GM10847 (cell line): ENCODE data around the gene RTN4.

Experiments
- POLR2A ChIP-seq: IDR thresholded peaks from 2 replicates; pipeline ENCODE4 v1.6.1; 2011; ENCODE audit not compliant: insufficient read length; ENCODE audit errors: extremely low read depth

Gene RTN4, protein sequence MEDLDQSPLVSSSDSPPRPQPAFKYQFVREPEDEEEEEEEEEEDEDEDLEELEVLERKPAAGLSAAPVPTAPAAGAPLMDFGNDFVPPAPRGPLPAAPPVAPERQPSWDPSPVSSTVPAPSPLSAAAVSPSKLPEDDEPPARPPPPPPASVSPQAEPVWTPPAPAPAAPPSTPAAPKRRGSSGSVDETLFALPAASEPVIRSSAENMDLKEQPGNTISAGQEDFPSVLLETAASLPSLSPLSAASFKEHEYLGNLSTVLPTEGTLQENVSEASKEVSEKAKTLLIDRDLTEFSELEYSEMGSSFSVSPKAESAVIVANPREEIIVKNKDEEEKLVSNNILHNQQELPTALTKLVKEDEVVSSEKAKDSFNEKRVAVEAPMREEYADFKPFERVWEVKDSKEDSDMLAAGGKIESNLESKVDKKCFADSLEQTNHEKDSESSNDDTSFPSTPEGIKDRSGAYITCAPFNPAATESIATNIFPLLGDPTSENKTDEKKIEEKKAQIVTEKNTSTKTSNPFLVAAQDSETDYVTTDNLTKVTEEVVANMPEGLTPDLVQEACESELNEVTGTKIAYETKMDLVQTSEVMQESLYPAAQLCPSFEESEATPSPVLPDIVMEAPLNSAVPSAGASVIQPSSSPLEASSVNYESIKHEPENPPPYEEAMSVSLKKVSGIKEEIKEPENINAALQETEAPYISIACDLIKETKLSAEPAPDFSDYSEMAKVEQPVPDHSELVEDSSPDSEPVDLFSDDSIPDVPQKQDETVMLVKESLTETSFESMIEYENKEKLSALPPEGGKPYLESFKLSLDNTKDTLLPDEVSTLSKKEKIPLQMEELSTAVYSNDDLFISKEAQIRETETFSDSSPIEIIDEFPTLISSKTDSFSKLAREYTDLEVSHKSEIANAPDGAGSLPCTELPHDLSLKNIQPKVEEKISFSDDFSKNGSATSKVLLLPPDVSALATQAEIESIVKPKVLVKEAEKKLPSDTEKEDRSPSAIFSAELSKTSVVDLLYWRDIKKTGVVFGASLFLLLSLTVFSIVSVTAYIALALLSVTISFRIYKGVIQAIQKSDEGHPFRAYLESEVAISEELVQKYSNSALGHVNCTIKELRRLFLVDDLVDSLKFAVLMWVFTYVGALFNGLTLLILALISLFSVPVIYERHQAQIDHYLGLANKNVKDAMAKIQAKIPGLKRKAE

DNA sequence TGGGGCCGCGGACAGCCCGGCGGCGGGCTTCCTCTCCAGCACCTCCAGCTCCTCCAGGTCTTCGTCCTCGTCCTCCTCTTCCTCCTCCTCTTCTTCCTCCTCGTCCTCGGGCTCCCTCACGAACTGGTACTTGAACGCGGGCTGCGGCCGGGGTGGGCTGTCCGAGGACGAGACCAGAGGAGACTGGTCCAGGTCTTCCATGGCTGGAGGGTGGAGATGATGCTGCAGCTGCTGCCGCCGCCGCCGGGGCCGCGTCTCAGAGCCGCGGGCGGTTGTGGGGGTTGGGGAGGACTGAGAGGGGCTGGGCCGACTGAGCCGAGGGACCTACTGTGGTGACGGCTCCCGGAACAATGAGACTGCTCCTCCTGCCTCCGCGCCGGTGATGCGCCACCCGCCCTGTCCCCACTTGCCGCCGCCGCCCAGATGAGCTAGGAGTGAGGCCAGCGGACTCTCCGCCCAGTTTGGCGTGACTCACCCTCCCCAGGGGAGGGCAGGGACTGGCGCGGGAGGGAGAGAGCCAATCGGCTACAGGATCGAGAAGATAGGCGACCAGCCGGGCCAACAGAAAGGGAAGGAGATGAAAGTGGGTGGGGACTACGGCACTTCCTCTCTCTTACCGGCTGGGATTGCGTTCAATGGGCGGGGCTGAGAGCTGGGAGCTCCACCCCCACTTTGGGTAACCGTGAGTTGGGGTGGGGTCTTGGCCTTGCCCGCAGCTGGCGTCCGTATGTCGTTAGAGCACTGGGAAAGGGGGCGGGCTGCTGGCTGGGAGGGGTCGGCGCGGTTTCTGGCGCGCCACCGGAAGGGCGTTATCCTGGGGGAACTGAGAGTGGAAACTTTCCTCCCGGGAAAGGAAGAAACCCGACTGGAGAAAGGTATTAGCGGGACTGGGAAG lies at the start of gene RTN4:
TSS of gene RTN4 (minus strand) at position 352 of the 895 bp plus-strand sequence. CDS start at position 201, 151 bp downstream.
- TF ChIP-seq POLR2A = peak; percentile 93

DNA sequence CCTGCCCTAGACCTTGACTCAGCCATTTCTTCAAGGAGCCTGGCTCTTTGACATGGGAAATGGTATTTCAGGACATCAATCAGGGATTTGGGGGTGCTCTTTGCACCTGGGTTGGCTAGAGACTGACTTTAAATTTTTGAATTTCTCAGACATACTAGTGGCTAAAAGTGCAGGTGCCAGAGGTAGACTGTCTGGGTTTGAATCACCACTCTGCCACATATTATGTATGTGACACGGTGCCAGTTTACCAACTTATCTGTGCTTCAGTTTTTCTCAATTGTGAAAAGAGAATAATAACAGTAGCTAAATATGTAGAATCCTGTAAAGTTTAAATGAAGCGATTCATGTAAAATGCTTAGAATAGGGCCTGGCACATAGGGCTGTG lies 49.2 kb upstream of the RTN4 start:
- TF ChIP-seq POLR2A = no peak

DNA sequence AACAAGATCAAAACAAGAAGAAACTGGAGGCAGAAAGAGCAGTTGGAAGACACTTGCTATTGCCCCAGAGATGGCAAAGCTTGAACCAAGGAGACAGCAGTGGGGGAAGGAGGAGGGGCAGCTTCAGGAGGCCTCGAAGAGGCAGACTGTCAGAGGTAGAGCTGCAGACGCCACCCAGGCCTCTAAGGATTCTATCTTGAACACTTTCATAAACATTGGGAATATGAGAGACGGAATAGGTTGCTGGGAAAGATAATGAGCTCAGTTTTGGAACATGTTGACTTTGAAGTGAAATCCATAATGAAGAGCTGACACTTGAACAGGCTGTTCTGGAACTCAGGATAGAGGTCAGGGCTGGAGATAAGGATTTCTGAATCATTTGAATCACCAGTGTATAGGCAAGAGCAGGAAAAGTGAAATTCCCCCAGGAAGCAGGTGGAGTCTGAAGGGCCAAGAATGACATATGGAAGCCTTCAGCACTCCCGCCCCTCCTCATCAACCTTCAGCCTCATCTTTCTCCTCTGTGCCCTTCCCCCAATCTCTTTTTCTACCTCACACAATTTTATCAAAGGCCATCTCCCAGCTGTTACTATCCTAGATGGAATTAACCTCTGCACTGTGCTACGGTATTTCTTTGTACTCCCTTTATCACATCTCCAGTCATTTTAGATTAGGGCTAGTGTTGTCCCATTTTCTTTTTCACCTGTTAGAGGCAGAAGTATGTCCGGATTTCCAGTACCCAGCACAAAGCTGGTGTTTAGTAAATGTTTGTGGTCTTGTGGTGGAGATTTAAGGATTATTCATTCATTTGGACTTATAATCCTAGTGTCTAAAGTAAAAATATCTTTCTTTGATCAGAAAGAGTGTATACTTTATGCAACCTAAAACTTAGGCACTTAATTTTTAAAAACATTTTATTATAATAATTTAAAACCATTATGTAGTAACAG lies 47.5 kb upstream of the RTN4 start:
- no peak for TF ChIP-seq POLR2A

DNA sequence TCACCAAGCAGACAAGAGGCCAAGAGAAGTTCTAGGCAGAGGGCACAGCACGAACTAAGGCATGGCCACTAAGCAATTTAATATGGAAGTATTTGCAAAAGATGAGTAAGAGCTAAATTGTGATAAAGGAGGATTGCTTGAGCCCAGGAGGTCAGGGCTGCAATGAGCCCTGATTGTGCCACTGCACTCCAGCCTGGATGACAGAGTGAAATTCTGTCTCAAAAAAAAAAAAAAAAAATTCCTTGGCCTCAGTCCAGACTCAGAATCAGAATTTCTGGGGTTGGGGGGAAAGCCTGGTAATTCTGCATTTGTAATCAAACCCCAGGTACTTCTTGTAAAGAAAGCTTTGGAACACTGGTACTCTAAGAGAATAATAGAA lies 46.8 kb upstream of the RTN4 start:
- no peak for TF ChIP-seq POLR2A

DNA sequence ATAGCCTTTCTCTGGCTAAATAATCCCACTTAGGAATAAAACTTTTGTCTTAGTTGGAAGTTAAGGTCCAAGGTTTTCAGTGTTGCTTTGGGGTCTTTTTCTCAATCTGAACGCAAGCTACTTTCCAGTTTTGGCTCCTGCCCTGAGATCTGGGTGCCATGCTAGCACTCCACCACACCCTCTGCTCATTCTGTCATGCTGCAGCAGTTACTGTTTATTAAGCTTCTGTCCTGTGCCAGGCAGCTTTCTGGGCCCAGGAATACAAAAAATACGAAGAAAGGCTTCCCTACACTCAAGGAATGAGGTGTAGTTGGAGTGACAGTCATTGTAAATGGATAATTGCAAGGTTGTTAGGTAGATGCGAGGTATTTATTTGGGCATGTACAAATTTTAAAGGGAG lies 46.3 kb upstream of the RTN4 start:
- TF ChIP-seq POLR2A = no peak

DNA sequence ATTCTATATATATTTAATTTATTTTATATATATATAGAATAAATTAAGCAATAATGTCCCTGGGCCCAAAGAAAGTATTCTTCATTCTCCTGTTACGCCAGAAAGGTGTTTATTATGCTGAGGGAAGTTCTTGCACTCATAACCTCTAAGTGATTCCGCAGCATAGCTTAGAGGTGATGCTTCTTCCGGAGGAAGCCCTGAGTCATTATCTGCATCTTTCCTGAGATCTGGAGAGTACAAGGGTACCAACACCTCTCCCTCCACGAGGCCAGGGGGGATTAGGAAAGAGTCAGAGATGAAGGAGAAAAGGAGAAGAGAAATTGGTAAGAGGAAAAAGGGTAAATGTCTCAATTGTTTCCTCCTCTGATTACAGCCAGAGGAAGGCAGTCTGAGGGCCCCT lies 43.1 kb upstream of the RTN4 start:
- TF ChIP-seq POLR2A = no peak

DNA sequence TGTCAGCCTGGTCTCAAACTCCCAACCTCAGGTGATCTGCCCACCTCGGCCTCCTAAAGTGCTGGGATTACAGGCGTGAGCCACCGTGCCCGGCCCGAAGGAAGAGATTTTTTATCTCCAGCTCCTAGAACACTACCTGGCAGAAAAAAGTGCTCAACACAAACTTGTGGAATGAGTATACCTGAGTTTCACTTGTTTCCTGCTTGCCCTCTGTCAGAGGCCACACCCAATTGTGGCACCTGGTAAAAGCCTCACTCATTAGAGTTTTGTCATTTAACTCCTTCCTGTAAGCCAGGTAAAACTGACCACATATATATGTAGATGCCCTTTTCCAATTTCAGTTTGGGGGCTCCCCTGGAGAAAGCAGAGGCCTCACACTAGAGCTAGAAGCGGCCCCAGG lies 42.2 kb upstream of the RTN4 start:
- TF ChIP-seq POLR2A = no peak

DNA sequence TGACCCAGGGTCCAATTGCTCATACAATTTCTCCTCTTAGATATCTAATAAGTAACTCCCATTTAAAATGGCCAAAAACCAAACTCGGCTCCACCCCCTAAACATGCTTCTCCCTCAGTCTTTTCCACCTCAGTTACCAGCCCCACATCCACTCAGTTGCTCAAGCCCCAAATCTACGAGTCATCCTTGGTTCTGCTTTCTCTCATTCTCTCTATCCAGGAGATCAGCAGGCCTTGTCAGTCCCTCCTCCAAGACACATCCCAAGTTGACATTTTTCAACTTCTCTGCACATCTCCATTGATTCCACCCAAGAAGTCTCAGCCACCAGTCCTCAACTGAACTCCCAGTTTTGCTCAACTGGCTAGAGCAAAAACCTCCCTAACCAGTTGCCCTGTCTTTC lies 40.5 kb upstream of the RTN4 start:
- TF ChIP-seq POLR2A = no peak

DNA sequence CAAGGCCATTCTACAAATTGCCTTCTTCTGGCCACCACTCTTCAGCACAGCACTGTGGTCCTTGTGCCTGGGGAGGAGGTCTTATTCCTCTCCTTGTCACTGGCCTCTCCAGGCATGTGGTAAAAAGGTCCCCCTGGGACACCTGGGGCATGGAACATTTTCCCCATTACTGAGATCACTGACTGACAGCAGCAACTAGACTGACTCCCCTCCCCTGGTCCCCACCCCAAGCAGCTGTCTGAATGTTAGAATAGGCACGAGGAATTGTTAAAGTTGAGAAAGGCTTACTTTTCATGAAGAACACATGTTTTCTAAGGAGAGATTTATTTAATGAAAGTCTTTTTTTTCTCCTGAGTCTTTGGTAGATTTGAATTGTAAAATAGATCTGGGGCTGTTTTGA lies 39.5 kb upstream of the RTN4 start:
- no peak for TF ChIP-seq POLR2A

DNA sequence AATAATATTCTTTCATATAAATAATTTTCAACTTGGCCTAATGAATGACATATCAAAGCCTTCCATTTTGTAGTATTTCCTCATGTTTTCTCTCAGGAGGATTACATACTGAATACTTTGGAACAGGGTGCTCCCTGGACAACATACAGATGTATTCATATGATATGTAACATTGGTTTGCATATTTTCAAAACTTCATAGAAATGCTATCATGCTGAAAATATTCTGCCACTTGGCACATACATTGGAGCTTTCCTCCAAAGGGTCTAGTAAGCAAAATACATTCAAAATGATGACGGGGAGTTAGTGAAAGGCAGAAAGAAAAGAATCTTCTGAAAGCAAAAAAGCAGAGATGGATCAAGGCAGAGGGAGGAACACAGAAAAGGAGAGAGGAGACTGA lies 38.1 kb upstream of the RTN4 start:
- no peak for TF ChIP-seq POLR2A

DNA sequence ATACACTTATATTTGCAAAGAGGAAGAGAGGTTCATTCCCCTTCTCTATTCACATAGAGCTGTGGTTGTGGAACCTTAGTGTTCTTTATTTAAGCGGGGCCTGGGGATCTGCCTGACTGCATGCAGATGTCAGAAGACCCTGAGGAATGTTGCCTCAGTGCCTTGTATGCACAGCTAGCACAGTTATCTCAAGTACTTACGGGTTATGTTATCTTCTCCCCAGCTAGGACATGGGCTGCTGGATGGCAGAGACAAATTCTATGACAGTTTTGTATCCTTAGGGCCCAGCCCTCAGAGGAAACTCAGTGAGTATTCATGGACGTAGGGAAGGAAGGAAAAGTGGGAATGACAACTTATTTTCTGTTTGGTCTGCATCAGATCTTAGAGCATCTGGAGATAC lies 37.7 kb upstream of the RTN4 start:
- no peak for TF ChIP-seq POLR2A

DNA sequence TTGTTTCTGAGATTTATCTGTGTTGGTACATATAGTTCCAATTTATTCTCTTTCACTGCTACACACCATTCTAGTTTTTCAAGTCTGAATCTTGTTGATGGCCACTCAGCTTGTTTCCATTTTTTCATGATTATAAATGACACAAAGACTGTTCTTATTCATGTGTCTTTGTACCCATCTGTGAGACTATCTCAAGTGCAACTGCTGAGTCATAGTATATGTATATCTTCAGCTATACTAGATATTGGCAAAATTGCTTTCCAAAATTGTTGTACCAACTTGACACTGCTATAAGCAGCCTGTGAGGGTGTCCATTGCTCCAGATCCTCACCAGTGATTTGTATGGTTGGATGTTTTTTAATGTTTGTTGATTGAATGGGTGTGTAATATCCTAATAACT lies 37.2 kb upstream of the RTN4 start:
- TF ChIP-seq POLR2A = no peak

DNA sequence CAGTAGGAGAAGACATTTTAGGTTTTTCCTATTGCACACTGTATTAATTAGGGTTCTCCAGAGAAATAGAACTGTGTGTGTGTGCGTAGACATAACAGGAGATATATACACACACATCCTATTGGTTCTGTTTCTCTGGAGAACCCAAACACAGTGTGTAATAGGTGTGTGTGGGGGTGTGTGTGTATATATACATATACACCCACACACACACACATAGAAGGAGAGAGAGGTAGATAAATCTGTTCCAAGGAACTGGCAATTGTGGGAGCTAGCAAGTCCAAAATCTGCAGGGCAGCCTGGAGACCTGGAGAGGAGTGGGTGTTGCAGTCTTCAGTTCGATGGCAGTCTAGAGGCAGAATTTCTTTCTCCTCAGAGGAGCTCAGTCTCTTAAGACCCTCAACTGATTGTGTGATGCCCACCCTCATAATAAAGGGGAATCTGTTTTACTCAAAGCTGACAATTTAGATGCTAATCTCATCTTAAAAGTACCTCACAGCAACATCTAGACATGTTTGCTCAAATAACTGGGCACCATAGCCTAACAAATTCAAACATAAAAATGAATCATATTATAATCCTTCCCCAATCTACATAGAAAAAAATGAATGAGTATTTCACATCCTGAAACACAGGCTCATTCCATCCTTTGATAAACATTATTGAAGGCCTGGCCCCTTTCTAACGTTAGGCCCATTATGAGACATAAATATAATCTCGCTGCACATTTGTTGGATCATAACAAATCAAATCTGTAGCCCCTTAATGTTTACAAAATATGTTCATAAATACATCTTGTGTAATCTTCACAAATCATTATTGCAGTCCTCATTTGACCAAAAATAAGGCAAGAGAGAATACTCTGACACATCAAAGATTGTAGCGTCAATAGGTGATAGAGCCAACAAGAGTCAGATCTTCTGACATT lies 35.1 kb upstream of the RTN4 start:
- no peak for TF ChIP-seq POLR2A

DNA sequence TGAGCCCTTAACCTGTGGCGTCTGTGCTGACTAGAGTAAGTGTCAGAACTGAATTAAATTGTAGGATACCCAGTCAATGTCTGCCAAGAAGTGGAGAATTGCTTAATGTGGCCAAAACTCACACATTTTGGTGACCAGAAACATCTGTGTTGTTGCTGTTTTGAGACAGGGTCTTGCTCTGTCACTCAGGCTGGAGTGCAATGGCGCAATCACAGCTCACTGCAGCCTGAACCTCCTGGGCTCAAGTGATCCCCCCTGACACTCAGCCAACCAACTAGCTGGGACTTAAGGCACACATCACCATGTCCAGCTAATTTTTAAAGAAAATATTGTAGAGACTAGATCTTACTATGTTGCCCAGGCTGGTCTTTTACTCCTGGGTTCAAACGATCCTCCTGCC lies 34.4 kb upstream of the RTN4 start:
- no peak for TF ChIP-seq POLR2A
